Spleen (tissue), 11 donors: ENCODE data around the gene CHD3. TPM values are rescaled to one million over a fixed set of nuclear protein-coding genes. Genes with fewer than 3 reads are reported as not detected.

Source experiments
- DNase-seq: peaks from one replicate; pipeline ENCODE4 v3.0.0-alpha.2; 2020
- H3K27ac ChIP-seq, 8 donors: fragments of 200-600 bp; sonication (generic) in 7 of 8; 1 replicate in 4 of 8; 2 replicates in 4 of 8; pipeline versions ENCODE4 v1.5.0 to v1.8.0; 2016 to 2021; ENCODE audit warnings: inconsistent platforms in 4 of 8, mild to moderate bottlenecking in 4 of 8, moderate library complexity in 1 of 8
- H3K27me3 ChIP-seq, 7 donors: fragments of 200-600 bp; sonication (generic) in 6 of 7; replicated peaks in 1 of 7; 1 replicate in 4 of 7; 2 replicates in 3 of 7; pipeline versions ENCODE4 v1.5.0 to v1.8.0; 2016 to 2021; ENCODE audit warnings: inconsistent platforms in 3 of 7, mild to moderate bottlenecking in 1 of 7
- H3K36me3 ChIP-seq, 6 donors: fragments of 200-600 bp; sonication (generic) in 5 of 6; 1 replicate in 4 of 6; 2 replicates in 2 of 6; pipeline versions ENCODE4 v1.5.0 to v1.8.0; 2016 to 2021; ENCODE audit warnings: inconsistent platforms in 2 of 6
- H3K4me1 ChIP-seq, 6 donors: fragments of 200-600 bp; sonication (generic) in 5 of 6; 1 replicate in 3 of 6; 2 replicates in 3 of 6; pipeline versions ENCODE4 v1.5.0 to v1.8.0; 2016 to 2021; ENCODE audit warnings: inconsistent platforms in 3 of 6
- H3K4me3 ChIP-seq, 8 donors: fragments of 200-600 bp; sonication (generic) in 7 of 8; 1 replicate in 4 of 8; 2 replicates in 4 of 8; pipeline versions ENCODE4 v1.5.0 to v1.8.0; 2016 to 2021; ENCODE audit warnings: inconsistent platforms in 4 of 8, mild to moderate bottlenecking in 4 of 8, moderate library complexity in 2 of 8
- H3K9me3 ChIP-seq, 8 donors: fragments of 200-600 bp; sonication (generic) in 7 of 8; 1 replicate in 4 of 8; 2 replicates in 4 of 8; pipeline versions ENCODE4 v1.5.0 to v1.8.0; 2016 to 2021; ENCODE audit warnings: inconsistent platforms in 4 of 8
- POLR2A ChIP-seq, 3 donors: fragments of 450-650 bp; IDR thresholded peaks; one replicate each; pipeline ENCODE4 v1.5.1; 2017; ENCODE audit warnings: antibody characterized with exemption in 3 of 3, mild to moderate bottlenecking in 1 of 3
- POLR2AphosphoS5 ChIP-seq, 3 donors: sonication (generic); formaldehyde crosslinking; IDR thresholded peaks; one replicate each; pipeline ENCODE4 v1.5.1; 2017; ENCODE audit warnings: antibody characterized with exemption in 3 of 3
- WGBS, 5 donors: extraction: QIAGEN DNeasy Blood & Tissue Kit in 3 of 5; methylation state at CpG; one replicate each; pipeline versions ENCODE4 v1.1.5 to v1.1.7; 2013 to 2018; 5-methylcytosine and 5-hydroxymethylcytosine counted together
- intact Hi-C: fragments of 100-400 bp; cut with DNase I; formaldehyde crosslinking; loops from one replicate; pipeline ENCODE4 v1.15.0; 2023; ENCODE audit warnings: low total_unique reads
- polyA plus RNA-seq, 3 donors: library from polyadenylated mRNA; stranded (reverse); fragments of 200-250 nt; gene quantifications; one replicate each; pipeline ENCODE4 v1.2.1, GENCODE V29; 2013
- total RNA-seq, 7 donors: library from RNA; depleted of rRNA in 3 of 7; stranded (reverse); fragments of >200 nt in 3 of 7; fragmentation: NEBNext Ultra II Directional in 4 of 7; extraction: Animal tissue kit (Norgen Biotek cat#: 25700) in 4 of 7; gene quantifications; one replicate each; pipeline versions ENCODE4 v1.1.0 to v1.2.1, GENCODE V29; 2016 to 2021
- TF ChIP-seq, protein P1 (sequence below), 11 experiments: fragments of 200-600 bp in 7 of 11; fragments of 450-650 bp in 4 of 11; sonication (generic) in 4 of 11; IDR thresholded peaks in 8 of 11; conservative IDR thresholded peaks in 3 of 11; 1 replicate in 7 of 11; 2 replicates in 4 of 11; pipeline versions ENCODE4 v1.4.0 to v1.8.0; 2016 to 2021; ENCODE audit warnings: antibody characterized with exemption in 11 of 11, inconsistent platforms in 4 of 11, mild to moderate bottlenecking in 1 of 11
- donor health status: healthy with polysubstance abuse.
- donor health status: DM: no; HTN: no; CAD: no; lungs with moderate emphysema.
- donor health status: DM: no; HTN: no; CAD: no.
- donor health status: Bipolar disorder and iron deficiency.
- donor health status: healthy.
- donor health status: DM: no; HTN: no; CAD: no.
- donor health status: DM: yes; HTN: yes; CAD: no.

The CHD3 gene
- total and polyA plus RNA-seq, 10 donors = 37.0 to 117 (median 82.5) TPM

DNA sequence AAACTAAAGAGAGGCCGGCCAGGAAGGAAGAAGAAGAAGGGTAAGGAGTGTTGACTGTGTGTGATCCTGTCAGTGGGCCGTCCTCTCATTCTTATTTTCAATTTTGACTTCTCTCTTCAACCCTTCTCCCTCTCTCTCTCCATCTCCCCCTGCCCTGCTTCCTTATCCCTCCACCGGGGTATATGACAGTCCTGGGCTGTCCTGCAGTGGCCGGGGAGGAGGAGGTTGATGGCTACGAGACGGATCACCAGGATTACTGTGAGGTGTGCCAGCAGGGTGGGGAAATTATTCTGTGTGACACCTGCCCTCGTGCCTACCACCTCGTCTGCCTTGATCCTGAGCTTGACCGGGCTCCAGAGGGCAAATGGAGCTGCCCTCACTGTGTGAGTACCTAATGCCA, 5.6 kb downstream of the CHD3 start:
- peaks cover 4 to 98% (median 86%) of the 10 kb centered on the region in 6 donors for H3K36me3 ChIP-seq
- no peak overlapping the region for H3K27ac ChIP-seq
- H3K9me3 ChIP-seq = no peaks in the 10 kb centered on the region
- peaks cover 7 to 31% (median 12%) of the 10 kb centered on the region in 6 donors for H3K4me1 ChIP-seq
- WGBS, 5 donors = 92 to 100% (median 96%) methylated on average over 9 of the region's 9 CpGs
- no peak for TF ChIP-seq POLR2A (IDR thresholded peaks at IDR 0.05)
- H3K27me3 ChIP-seq = no peaks in the 10 kb centered on the region
- intact Hi-C loops = no loop called here
- H3K4me3 ChIP-seq = no peak overlapping the region
- no peak for DNase-seq

DNA sequence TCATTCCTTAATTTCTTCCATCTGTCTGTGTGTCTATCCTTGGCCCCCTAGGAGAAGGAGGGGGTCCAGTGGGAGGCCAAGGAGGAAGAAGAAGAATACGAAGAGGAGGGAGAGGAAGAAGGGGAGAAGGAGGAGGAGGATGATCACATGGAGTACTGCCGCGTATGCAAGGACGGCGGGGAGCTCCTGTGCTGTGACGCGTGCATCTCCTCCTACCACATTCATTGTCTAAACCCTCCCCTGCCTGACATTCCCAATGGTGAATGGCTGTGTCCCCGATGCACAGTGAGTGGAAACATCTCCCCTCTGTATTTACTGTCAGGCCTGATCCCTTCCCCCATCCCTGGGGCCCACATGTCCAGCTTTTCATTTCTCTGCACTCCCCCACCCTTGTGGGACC, 6.3 kb downstream of the CHD3 start:
- TF ChIP-seq POLR2AphosphoS5 (IDR thresholded peaks at IDR 0.05) (no peak), POLR2A (IDR thresholded peaks at IDR 0.05) (no peak)
- TF ChIP-seq, protein P1, sequence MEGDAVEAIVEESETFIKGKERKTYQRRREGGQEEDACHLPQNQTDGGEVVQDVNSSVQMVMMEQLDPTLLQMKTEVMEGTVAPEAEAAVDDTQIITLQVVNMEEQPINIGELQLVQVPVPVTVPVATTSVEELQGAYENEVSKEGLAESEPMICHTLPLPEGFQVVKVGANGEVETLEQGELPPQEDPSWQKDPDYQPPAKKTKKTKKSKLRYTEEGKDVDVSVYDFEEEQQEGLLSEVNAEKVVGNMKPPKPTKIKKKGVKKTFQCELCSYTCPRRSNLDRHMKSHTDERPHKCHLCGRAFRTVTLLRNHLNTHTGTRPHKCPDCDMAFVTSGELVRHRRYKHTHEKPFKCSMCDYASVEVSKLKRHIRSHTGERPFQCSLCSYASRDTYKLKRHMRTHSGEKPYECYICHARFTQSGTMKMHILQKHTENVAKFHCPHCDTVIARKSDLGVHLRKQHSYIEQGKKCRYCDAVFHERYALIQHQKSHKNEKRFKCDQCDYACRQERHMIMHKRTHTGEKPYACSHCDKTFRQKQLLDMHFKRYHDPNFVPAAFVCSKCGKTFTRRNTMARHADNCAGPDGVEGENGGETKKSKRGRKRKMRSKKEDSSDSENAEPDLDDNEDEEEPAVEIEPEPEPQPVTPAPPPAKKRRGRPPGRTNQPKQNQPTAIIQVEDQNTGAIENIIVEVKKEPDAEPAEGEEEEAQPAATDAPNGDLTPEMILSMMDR (IDR thresholded peaks at IDR 0.05 in 8 of 11, conservative IDR thresholded peaks at IDR 0.05 in 3 of 11) = no peak

DNA sequence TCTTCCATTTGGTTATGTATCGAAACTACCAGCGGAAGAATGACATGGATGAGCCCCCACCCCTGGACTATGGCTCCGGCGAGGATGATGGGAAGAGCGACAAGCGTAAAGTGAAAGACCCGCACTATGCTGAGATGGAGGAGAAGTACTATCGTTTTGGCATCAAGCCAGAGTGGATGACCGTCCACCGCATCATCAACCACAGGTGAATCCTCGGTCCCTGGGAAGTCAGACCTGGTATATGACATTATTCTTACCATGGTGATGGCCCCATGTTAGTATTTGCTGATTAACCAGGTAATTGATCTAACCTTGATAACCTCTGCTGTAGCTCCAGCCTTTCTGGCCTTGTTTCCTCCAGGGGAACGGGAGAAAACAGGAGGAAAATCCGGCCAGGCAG, 8.5 kb downstream of the CHD3 start:
- no peaks in the 10 kb centered on the region for H3K27me3 ChIP-seq
- H3K4me3 ChIP-seq = no peak overlapping the region
- peaks cover 4 to 100% (median 95%) of the 10 kb centered on the region in 6 donors for H3K36me3 ChIP-seq
- DNase-seq = no peak
- no peak overlapping the region for H3K27ac ChIP-seq
- intact Hi-C loops = no loop called here
- H3K4me1 ChIP-seq = peaks cover 0 to 14% (median 1%) of the 10 kb centered on the region in 6 donors
- TF ChIP-seq POLR2A (IDR thresholded peaks at IDR 0.05) (no peak), POLR2AphosphoS5 (IDR thresholded peaks at IDR 0.05) (no peak)
- TF ChIP-seq, protein P1 (IDR thresholded peaks at IDR 0.05 in 8 of 11, conservative IDR thresholded peaks at IDR 0.05 in 3 of 11) = no peak
- H3K9me3 ChIP-seq = no peaks in the 10 kb centered on the region
- WGBS, 5 donors = 93 to 95% (median 94%) methylated on average over 13 of the region's 13 CpGs

More for the DNA sequence above, 6.3 kb downstream of the CHD3 start:
- H3K4me3 ChIP-seq = no peak overlapping the region
- DNase-seq = no peak
- peaks cover under 1 to 24% (median 6%) of the 10 kb centered on the region in 6 donors for H3K4me1 ChIP-seq
- H3K27ac ChIP-seq = no peak overlapping the region
- no peaks in the 10 kb centered on the region for H3K9me3 ChIP-seq
- peaks cover 4 to 100% (median 91%) of the 10 kb centered on the region in 6 donors for H3K36me3 ChIP-seq
- 83 to 93% (median 89%) methylated on average over 8 of the region's 8 CpGs for WGBS, 5 donors
- intact Hi-C loops = no loop called here
- H3K27me3 ChIP-seq = no peaks in the 10 kb centered on the region

DNA sequence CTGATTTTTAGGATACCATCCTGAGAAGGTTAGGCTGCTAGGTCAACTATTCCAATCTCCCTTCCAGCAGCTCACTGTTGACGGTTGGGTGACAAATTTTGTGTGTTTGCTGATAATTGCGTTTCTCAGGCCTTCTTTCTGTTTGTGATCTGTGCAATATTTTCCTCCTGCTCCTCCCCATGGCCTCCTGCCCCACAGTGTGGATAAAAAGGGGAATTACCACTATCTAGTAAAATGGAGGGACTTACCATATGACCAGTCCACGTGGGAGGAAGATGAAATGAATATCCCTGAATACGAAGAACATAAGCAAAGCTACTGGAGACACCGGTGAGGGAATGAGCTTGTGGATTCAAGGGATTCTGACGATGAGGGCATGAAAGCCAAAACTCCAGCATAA, 9.2 kb downstream of the CHD3 start:
- DNase-seq = no peak
- TF ChIP-seq POLR2A (IDR thresholded peaks at IDR 0.05) (no peak), POLR2AphosphoS5 (IDR thresholded peaks at IDR 0.05) (no peak)
- TF ChIP-seq, protein P1 (IDR thresholded peaks at IDR 0.05 in 8 of 11, conservative IDR thresholded peaks at IDR 0.05 in 3 of 11) = peak in 9 of 11 experiments; percentile 31 to 67 (median 47)
- 49 to 71% (median 56%) methylated on average over 6 of the region's 6 CpGs for WGBS, 5 donors
- Histone ChIP-seq H3K27me3 (no peaks in the 10 kb centered on the region), H3K36me3 (peaks cover 4 to 100% (median 98%) of the 10 kb centered on the region in 6 donors), H3K9me3 (no peaks in the 10 kb centered on the region), H3K27ac (no peak overlapping the region), H3K4me1 (peaks cover 0 to 14% (median 0%) of the 10 kb centered on the region in 6 donors), H3K4me3 (no peak overlapping the region)
- intact Hi-C loops = no loop called here
